DMS79 (cell line): ENCODE results near the gene INTS12.
"Not testable (repeated sequence)": the region's sequence is repeated elsewhere in the genome, so short reads cannot be mapped to it uniquely, and the experiment has no call there.

Source experiments
- DNase-seq: peaks from one replicate; lab custom pipeline; 2025; lab: John Stamatoyannopoulos, UW

INTS12 gene

DNA sequence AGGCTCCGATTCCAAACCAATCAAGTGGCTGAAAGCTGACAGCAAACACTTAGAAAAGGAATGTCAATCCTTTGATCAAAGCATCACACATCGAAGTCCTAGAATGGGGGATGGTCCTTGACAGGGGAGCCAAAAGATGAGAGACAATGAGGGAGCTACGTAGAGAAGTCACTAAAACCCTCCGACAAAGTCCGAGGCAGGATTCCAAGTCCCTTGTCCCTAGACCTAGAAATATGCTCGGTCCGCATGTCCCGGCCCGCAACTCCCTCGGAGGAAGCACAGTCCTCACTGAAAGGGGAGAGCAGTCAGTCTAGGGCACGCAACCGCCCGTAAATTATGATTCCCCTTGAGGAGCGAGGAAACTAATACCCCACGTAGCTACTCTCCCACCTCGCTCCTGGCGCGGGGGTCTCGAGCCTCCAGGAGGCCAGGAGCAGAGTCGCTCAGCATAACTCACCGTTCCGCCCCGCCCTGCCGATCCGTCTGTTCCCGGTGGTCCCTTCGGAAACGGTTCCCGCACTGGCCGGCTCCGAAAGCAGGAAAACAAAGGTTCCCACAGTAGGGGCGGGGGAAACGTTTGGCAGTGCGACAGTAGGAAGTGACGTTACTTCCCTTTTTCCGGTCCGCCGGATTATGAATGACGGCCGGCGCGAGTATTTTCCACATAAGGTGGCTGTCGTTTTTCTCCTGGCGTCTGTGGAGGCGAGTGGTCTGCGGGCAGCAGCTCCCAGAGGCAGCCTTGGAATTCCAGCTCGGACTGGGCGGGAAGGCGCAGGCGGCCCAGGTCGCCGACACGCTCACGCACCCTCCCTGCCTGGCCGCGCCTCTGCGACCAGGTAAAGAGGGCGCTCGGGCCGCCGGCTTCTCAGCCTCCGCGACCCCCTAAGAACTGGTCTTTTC lies at the start of gene INTS12, which contains the start of gene GSTCD:
Gene INTS12 (minus strand): TSS at position 509 of the 900 bp plus-strand sequence. CDS start 8,684 bp downstream, outside the sequence.
Gene GSTCD (plus strand): TSS at position 604 of the 900 bp plus-strand sequence. CDS start 8,830 bp downstream, outside the sequence.
- DNase-seq, result peak; percentile 36

DNA sequence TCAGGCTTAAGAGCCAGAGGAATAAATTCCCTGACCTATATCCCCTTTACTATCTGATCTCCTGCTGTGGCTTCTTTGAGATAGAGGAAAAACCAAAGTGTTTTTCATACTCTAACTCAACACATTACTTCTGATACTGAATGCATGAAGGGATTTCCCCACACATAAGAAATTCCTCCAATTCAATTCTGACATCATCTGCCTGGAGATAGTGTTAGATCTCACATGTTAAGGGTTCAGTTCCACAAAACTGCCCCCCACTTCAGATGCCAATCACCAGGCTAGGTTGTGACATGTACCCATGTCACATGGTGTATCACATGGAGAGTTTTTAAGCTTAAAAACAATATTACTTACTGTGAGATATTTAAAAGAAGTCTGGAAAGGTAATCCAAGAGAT lies 46.9 kb upstream of the INTS12 start:
- no peak for DNase-seq

- no peak for DNase-seq
Measured at GRCh38 chr4:105753361-105753760, 44.9 kb upstream of the INTS12 start.

GRCh38 chr4:105751718-105752299 lies 43.3 kb upstream of the INTS12 start:
- no peak for DNase-seq

GRCh38 chr4:105748222-105748621 lies 39.7 kb upstream of the INTS12 start:
- DNase-seq, result no peak

DNA sequence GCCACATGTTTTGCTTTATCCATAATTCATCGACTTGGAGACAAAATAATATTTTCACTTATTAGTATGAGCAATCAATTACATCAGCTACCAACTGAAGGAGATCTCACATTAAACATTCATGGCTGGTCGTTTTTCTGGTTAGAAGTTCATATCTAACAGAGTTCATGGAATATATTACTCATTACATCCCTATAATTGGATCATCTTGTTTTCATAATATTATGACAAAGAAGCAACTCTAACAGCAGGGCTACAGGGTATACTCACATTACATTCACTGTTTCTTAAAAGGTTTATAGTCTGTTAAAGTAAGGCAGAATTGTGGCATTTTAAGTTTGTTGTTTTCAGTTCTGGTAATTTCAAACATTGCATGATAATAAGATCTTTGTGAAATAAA lies 33.1 kb upstream of the INTS12 start:
- no peak for DNase-seq

DNA sequence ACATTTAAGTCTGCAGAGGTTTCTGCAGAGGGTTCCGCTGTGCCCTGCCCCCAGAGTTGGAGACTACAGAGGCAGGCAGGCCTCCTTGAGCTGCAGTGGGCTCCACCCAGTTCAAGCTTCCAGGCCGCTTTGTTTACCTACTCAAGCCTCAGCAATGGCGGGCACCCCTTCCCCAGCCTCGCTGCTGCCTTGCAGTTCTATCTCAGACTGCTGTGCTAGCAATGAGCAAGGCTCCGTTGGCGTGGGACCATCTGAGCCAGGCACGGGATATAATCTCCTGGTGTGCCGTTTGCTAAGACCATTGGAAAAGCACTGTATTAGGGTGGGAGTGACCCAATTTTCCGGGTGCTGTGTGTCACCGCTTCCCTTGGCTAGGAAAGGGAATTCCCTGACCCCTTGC lies 26.7 kb upstream of the INTS12 start:
- not testable (repeated sequence) for DNase-seq

GRCh38 chr4:105729895-105730294 lies 21.4 kb upstream of the INTS12 start:
- not testable (repeated sequence) for DNase-seq

DNA sequence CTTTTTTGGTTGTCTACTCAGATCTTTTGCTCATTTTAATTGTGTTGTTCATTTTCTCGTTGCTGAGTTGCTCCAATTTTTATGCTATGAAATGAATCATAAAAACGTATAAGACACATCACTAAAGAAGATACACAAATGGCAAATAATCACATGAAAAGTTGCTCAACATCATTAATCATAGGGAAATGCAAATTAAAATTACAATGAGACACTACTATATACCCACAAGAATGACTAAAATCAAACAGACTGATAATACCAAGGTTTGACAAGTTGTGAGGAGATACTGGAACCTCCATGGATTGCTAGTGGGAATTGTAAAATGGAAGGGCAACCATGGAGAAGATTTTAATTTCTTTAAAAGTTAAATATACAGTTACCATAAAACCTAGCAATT lies 17.1 kb upstream of the INTS12 start:
- no peak for DNase-seq

DNA sequence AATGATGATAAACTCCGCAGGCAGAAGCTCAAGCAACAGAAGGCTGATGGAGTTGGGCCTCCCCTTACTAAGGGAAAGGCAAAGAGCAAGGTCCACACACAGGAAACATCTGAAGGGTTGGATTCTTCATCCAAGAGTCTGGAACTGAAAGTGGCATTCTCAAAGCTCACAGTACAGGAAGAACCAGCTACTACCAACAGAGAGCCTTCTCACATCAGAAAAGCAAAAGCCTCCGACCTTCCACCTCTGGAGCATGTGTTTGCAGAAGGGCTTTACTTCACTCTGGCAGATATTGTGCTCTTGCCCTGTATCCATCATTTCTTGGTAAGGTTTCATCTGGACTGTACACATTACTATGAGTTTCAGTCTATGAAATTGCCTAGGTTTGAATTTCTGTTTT lies 10.7 kb upstream of the INTS12 start:
- no peak for DNase-seq

- DNase-seq, result no peak
Measured at GRCh38 chr4:105715692-105716278, 7.3 kb upstream of the INTS12 start.

- DNase-seq, result no peak
Measured at GRCh38 chr4:105714932-105715331, 6.4 kb upstream of the INTS12 start.

- no peak for DNase-seq
Measured at GRCh38 chr4:105714071-105714521, 5.6 kb upstream of the INTS12 start.

GRCh38 chr4:105712766-105713165 lies 4.3 kb upstream of the INTS12 start:
- DNase-seq, result no peak

DNA sequence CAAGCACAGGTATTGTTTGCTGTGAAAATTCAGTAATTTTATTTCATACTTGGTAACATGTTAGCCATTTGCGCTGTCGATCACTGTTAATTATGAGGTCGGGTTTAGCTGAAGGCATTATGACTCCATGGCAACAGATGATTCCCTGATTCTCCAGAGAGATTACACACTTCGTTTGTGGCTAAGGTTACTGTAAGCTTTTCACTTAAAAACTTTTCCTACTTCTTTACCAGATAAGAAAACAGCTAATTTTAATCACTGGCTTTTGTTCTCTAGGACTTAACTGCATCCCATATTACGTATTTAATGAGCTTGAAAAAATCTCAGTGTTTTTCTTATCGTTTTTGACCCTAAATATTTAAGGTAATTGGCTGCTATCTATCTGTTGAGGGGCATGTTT lies 2.2 kb upstream of the INTS12 start:
- DNase-seq, result no peak

DNA sequence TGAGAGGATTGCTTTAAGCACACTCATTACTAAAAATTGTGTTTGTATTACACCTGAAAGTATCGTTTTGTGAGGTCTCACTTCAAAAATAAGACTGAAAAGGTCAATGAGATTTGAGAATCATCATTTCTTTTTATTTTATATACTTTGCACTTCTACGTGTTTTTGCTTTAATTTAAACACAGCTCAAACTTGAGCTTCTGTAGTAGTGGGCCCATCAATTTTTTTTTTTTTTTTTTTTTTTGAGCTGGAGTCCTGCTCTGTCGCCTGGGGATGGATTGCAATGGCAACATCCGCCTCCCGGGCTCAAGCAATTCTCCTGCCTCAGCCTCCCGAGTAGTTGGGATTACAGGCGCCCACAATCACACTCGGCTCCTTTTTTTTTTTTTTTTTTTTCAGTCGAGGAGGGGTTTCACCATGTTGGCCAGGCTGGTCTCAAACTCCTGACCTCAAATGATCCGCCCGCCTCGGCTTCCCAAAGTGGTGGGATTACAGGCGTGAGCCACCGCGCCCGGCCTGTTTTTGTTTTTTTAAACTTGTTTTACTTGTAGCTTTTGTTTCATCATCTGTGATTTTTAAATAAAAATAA lies 1.6 kb upstream of the INTS12 start:
- DNase-seq, result no peak

DNA sequence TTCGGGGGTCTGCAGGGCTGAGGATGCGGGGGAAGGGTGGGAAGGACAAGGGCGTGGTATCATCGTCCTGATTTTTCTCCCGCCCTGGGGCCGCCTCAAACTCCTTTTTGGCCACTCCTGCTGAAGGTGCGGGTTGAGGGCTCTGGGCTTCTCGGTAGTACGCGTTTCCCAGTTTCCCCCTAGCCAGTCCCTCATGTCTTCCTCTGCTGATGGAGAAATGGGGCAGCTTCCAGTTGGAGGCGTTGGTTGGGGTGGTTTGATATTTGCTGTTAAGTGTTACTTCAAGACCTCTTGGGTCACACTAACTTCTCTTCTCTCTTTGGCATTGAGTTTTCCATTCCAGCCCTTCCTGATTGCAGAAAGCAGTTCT lies 577 bp upstream of the INTS12 start:
- no peak for DNase-seq

GRCh38 chr4:105707782-105708180 lies 708 bp downstream of the INTS12 start:
- DNase-seq, result no peak

GRCh38 chr4:105698607-105699006 lies 9.9 kb downstream of the INTS12 start:
- no peak for DNase-seq

DNA sequence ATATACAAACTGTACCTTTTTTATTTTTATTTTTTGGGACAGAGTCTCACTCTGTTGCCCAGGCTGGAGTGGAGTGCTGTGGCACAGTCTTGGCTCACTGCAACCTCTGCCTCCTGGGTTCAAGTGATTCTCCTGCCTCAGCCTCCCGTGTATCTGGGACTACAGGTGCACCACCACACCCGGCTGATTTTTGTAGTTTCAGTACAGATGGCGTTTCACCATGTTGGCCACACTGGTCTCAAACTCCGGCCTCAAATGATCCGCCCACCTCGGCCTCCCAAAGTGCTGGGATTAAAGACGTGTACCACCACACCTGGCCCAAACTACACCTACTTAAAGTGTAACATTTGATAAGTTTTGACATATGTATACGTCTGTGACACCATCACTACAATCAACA lies 12.7 kb downstream of the INTS12 start:
- DNase-seq, result not testable (repeated sequence)

- not testable (repeated sequence) for DNase-seq
Measured at GRCh38 chr4:105694812-105695211, 13.7 kb downstream of the INTS12 start.

DNA sequence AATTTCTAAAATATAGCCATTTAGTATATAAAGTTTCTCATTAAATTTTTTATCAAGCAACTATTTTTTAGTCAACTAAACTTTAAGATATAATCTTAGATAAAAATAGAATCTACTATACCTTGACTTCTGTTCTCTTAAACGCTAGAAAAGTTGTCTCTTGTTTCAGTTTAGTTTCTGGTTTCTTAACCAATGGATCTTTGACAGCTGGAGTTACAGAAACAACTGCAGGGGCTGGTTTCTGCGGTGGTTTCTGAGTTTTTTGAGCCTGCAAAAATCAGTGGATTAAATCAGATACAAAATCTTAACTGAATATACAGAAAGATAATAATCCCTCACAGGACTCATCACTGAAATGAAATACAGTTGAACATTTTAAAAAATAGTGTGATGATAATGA lies 21.9 kb downstream of the INTS12 start:
- no peak for DNase-seq

- no peak for DNase-seq
Measured at GRCh38 chr4:105683038-105683437, 25.5 kb downstream of the INTS12 start.
